ENCODE results near the gene UBD.

GRCh38 chr6:29608131-29608530, 48.6 kb upstream of the UBD start:
- no peak for TF ChIP-seq CTCF (conservative IDR thresholded peaks at IDR 0.05; ENCODE audit: low read depth, low read length)
- no peak for TF ChIP-seq EZH2 (IDR thresholded peaks at IDR 0.05; ENCODE audit: low read length, unreplicated experiment)

All from PC-3 (cell line).